ENCODE results near the gene NOCT. TPM values are rescaled to one million over a fixed set of nuclear protein-coding genes. Genes with fewer than 3 reads are reported as not detected.

The NOCT gene
- total and polyA plus RNA-seq, 2 experiments from 2014 or later: 16.0 to 76.6 TPM

- H3K36me3 Mint-ChIP-seq (ENCODE audit: low read depth): no peaks in the 10 kb centered on the region
- Histone ChIP-seq H3K79me2 (replicated peaks; ENCODE audit: insufficient read depth) (no peaks in the 10 kb centered on the region), H3K36me3 (ENCODE audit: insufficient read depth) (no peaks in the 10 kb centered on the region), H3F3A (replicated peaks; ENCODE audit: low read depth) (0 out of 2 replicates have a peak, but pooled peaks cover 3% of the 10 kb centered on the region), H4K20me1 (replicated peaks; ENCODE audit: insufficient read depth) (no peaks in the 10 kb centered on the region), H3K9me2 (ENCODE audit: insufficient read depth) (no peaks in the 10 kb centered on the region), H3K4me2 (peak overlapping the region; percentile 61), H2AFZ (no peak overlapping the region), H3K27me3 (ENCODE audit: insufficient read depth) (no peaks in the 10 kb centered on the region), H3K4me1 (ENCODE audit: insufficient read depth) (peaks cover 44% of the 10 kb centered on the region), H3K27ac (ENCODE audit: low read depth) (peak overlapping the region; percentile 65), H3K4me3 (peak overlapping the region; percentile 10; the same call in 1 of the 2 replicates)
- ATAC-seq (no peak), DNase-seq (ENCODE audit: low spot score) (peak; percentile 35)
- no peaks in the 10 kb centered on the region for H3K9me3 Mint-ChIP-seq
- TF ChIP-seq NANOG (IDR thresholded peaks at IDR 0.05; ENCODE audit: borderline replicate concordance): no peak
- TF ChIP-seq STAT1 (IDR thresholded peaks at IDR 0.05; ENCODE audit: unreplicated experiment): no peak
- TF ChIP-seq ZNF331 (CRISPR knock-in tag; IDR thresholded peaks at IDR 0.05; ENCODE audit: low read depth): no peak
- no peak for TF ChIP-seq POLR2AphosphoS5 (IDR thresholded peaks at IDR 0.05; ENCODE audit: low read depth)
- no peak for TF ChIP-seq EZH2 (IDR thresholded peaks at IDR 0.05; ENCODE audit: low read depth, unreplicated experiment)
- TF ChIP-seq CTCF (conservative IDR thresholded peaks at IDR 0.05; ENCODE audit: low read depth in 2 of 2): no peak
- TF ChIP-seq, protein P1, sequence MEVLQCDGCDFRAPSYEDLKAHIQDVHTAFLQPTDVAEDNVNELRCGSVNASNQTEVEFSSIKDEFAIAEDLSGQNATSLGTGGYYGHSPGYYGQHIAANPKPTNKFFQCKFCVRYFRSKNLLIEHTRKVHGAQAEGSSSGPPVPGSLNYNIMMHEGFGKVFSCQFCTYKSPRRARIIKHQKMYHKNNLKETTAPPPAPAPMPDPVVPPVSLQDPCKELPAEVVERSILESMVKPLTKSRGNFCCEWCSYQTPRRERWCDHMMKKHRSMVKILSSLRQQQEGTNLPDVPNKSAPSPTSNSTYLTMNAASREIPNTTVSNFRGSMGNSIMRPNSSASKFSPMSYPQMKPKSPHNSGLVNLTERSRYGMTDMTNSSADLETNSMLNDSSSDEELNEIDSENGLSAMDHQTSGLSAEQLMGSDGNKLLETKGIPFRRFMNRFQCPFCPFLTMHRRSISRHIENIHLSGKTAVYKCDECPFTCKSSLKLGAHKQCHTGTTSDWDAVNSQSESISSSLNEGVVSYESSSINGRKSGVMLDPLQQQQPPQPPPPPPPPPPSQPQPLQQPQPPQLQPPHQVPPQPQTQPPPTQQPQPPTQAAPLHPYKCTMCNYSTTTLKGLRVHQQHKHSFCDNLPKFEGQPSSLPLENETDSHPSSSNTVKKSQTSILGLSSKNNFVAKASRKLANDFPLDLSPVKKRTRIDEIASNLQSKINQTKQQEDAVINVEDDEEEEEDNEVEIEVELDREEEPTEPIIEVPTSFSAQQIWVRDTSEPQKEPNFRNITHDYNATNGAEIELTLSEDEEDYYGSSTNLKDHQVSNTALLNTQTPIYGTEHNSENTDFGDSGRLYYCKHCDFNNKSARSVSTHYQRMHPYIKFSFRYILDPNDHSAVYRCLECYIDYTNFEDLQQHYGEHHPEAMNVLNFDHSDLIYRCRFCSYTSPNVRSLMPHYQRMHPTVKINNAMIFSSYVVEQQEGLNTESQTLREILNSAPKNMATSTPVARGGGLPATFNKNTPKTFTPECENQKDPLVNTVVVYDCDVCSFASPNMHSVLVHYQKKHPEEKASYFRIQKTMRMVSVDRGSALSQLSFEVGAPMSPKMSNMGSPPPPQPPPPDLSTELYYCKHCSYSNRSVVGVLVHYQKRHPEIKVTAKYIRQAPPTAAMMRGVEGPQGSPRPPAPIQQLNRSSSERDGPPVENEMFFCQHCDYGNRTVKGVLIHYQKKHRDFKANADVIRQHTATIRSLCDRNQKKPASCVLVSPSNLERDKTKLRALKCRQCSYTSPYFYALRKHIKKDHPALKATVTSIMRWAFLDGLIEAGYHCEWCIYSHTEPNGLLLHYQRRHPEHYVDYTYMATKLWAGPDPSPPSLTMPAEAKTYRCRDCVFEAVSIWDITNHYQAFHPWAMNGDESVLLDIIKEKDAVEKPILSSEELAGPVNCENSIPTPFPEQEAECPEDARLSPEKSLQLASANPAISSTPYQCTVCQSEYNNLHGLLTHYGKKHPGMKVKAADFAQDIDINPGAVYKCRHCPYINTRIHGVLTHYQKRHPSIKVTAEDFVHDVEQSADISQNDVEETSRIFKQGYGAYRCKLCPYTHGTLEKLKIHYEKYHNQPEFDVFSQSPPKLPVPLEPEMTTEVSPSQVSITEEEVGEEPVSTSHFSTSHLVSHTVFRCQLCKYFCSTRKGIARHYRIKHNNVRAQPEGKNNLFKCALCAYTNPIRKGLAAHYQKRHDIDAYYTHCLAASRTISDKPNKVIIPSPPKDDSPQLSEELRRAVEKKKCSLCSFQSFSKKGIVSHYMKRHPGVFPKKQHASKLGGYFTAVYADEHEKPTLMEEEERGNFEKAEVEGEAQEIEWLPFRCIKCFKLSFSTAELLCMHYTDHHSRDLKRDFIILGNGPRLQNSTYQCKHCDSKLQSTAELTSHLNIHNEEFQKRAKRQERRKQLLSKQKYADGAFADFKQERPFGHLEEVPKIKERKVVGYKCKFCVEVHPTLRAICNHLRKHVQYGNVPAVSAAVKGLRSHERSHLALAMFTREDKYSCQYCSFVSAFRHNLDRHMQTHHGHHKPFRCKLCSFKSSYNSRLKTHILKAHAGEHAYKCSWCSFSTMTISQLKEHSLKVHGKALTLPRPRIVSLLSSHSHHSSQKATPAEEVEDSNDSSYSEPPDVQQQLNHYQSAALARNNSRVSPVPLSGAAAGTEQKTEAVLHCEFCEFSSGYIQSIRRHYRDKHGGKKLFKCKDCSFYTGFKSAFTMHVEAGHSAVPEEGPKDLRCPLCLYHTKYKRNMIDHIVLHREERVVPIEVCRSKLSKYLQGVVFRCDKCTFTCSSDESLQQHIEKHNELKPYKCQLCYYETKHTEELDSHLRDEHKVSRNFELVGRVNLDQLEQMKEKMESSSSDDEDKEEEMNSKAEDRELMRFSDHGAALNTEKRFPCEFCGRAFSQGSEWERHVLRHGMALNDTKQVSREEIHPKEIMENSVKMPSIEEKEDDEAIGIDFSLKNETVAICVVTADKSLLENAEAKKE (CRISPR knock-in tag; IDR thresholded peaks at IDR 0.05): no peak
- TF ChIP-seq, protein P2, sequence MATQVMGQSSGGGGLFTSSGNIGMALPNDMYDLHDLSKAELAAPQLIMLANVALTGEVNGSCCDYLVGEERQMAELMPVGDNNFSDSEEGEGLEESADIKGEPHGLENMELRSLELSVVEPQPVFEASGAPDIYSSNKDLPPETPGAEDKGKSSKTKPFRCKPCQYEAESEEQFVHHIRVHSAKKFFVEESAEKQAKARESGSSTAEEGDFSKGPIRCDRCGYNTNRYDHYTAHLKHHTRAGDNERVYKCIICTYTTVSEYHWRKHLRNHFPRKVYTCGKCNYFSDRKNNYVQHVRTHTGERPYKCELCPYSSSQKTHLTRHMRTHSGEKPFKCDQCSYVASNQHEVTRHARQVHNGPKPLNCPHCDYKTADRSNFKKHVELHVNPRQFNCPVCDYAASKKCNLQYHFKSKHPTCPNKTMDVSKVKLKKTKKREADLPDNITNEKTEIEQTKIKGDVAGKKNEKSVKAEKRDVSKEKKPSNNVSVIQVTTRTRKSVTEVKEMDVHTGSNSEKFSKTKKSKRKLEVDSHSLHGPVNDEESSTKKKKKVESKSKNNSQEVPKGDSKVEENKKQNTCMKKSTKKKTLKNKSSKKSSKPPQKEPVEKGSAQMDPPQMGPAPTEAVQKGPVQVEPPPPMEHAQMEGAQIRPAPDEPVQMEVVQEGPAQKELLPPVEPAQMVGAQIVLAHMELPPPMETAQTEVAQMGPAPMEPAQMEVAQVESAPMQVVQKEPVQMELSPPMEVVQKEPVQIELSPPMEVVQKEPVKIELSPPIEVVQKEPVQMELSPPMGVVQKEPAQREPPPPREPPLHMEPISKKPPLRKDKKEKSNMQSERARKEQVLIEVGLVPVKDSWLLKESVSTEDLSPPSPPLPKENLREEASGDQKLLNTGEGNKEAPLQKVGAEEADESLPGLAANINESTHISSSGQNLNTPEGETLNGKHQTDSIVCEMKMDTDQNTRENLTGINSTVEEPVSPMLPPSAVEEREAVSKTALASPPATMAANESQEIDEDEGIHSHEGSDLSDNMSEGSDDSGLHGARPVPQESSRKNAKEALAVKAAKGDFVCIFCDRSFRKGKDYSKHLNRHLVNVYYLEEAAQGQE (IDR thresholded peaks at IDR 0.05; ENCODE audit: unreplicated experiment): no peak
- H3K4me3 Mint-ChIP-seq: no peak overlapping the region
- H3K4me1 Mint-ChIP-seq: peaks cover 48% of the 10 kb centered on the region
- H3K27ac Mint-ChIP-seq: no peak overlapping the region
- peaks cover 2% of the 10 kb centered on the region for H3K27me3 Mint-ChIP-seq (ENCODE audit: insufficient read depth, low read depth, poor library complexity)
Observed at GRCh38 chr4:138978600-138978999, 37.0 kb upstream of the NOCT start.
